K562 (cell line): ENCODE data around the gene ZNF10. TPM values are rescaled to one million over a fixed set of nuclear protein-coding genes. Genes with fewer than 3 reads are reported as not detected.

Source experiments
- ATAC-seq: fragments of 200-7000 bp; cut with Tn5 transposase; 3 replicates; pipeline ENCODE4 v1.9.1; 2020; ENCODE audit warnings: moderate library complexity
- BruUV-seq: library from RNA; stranded (reverse); fragments of 400-500 nt; replicated peaks from 2 replicates; lab custom pipeline; 2021; lab: Mats Ljungman, UMichigan
- CTCF ChIA-PET: fragments of 300-600 bp; formaldehyde crosslinking; extraction: SDS; loops from one replicate; lab custom pipeline; 2021; ENCODE audit warnings: low intra/inter-chr PET ratio; lab: Yijun Ruan, JAX
- POLR2A ChIA-PET: fragments of 300-600, 350-650 bp; sonication (Branson Sonifier 250); formaldehyde crosslinking; extraction: SDS; loops from one replicate; lab custom pipeline; 2021; ENCODE audit warnings: antibody characterized with exemption, inconsistent platforms; lab: Yijun Ruan, JAX
- DNase-seq, 4 experiments: peaks; one replicate each; pipeline versions ENCODE4 v3.0.0 to v3.0.0-alpha.2; 2011 to 2018; ENCODE audit warnings: low spot score in 3 of 4, mixed read lengths in 3 of 4; ENCODE audit errors: extremely low read depth in 1 of 4
- FAIRE-seq: peaks from 2 replicates; lab custom pipeline; 2011; peaks lifted over from hg19 to GRCh38; lab: Jason Lieb, UNC
- H2AFZ ChIP-seq: 2 replicates; pipeline ENCODE4 v1.6.0; 2011; ENCODE audit warnings: low read depth, low read length, control low read depth, inconsistent platforms
- H3K27ac ChIP-seq: fragments of 200-600 bp; 3 replicates; pipeline ENCODE4 v1.8.0; 2011; ENCODE audit warnings: low read depth, mild to moderate bottlenecking, control low read depth, inconsistent platforms, low read length, moderate library complexity, mixed read lengths; ENCODE audit errors: extremely low read depth
- H3K27me3 ChIP-seq, 2 experiments: fragments of 300-600 bp in 1 of 2; 2 replicates in 1 of 2; 3 replicates in 1 of 2; pipeline versions ENCODE4 v1.6.0 to v1.8.0; 2011; ENCODE audit warnings: inconsistent platforms in 2 of 2, low read length in 2 of 2, mild to moderate bottlenecking in 1 of 2, mixed read lengths in 1 of 2, moderate library complexity in 1 of 2; ENCODE audit not compliant: control insufficient read depth in 2 of 2, insufficient read depth in 2 of 2
- H3K36me3 ChIP-seq: fragments of 300-600 bp; 3 replicates; pipeline ENCODE4 v1.8.0; 2011; ENCODE audit warnings: mild to moderate bottlenecking, low read length, inconsistent platforms; ENCODE audit not compliant: control insufficient read depth, insufficient read depth
- H3K4me1 ChIP-seq, 2 experiments: fragments of 200-600 bp in 1 of 2; replicated peaks in 1 of 2; 2 replicates in 1 of 2; 3 replicates in 1 of 2; pipeline versions ENCODE4 v1.5.1 to v1.8.0; 2011; ENCODE audit warnings: inconsistent platforms in 2 of 2, low read length in 2 of 2, mild to moderate bottlenecking in 1 of 2, mixed read lengths in 1 of 2, moderate library complexity in 1 of 2; ENCODE audit not compliant: control insufficient read depth in 2 of 2, insufficient read depth in 2 of 2
- H3K4me2 ChIP-seq: 2 replicates; pipeline ENCODE4 v1.6.1; 2011; ENCODE audit warnings: low read length, control low read depth, inconsistent platforms, mixed read lengths; ENCODE audit not compliant: insufficient read depth
- H3K4me3 ChIP-seq: fragments of 200-600 bp; sonication (generic), shearing (Covaris generic); 2 replicates; pipeline ENCODE4 v1.5.1; 2016; ENCODE audit warnings: control low read depth, inconsistent platforms
- H3K79me2 ChIP-seq: fragments of 200-600 bp; 3 replicates; pipeline ENCODE4 v1.8.0; 2011; ENCODE audit warnings: low read length, inconsistent platforms; ENCODE audit not compliant: control insufficient read depth, insufficient read depth
- H3K9ac ChIP-seq, 2 experiments: 2 replicates each; pipeline versions ENCODE4 v1.6.0 to v1.6.1; 2011; ENCODE audit warnings: low read depth in 2 of 2, low read length in 2 of 2, control low read depth in 1 of 2, inconsistent platforms in 1 of 2, mild to moderate bottlenecking in 1 of 2, mixed read lengths in 1 of 2; ENCODE audit not compliant: insufficient read depth in 1 of 2
- H3K9me1 ChIP-seq: one replicate; pipeline ENCODE4 v1.6.0; 2011; ENCODE audit warnings: inconsistent platforms, mild to moderate bottlenecking, low read length, moderate library complexity; ENCODE audit not compliant: control insufficient read depth, insufficient read depth
- H3K9me3 ChIP-seq: replicated peaks from 2 replicates; pipeline ENCODE4 v1.5.1; 2011; ENCODE audit warnings: low read depth, low read length, inconsistent platforms; ENCODE audit not compliant: control insufficient read depth, insufficient read depth
- H4K20me1 ChIP-seq: replicated peaks from 2 replicates; pipeline ENCODE4 v1.6.1; 2011; ENCODE audit warnings: low read length, inconsistent platforms, mixed read lengths; ENCODE audit not compliant: control insufficient read depth, insufficient read depth
- BRCA1 ChIP-seq, 2 experiments: fragments of 450-650 bp in 1 of 2; sonication (generic) in 1 of 2; formaldehyde crosslinking in 1 of 2; IDR thresholded peaks; 2 replicates each; pipeline versions ENCODE4 v1.5.0 to v1.6.1; 2017 to 2020; ENCODE audit warnings: mild to moderate bottlenecking in 1 of 2, missing genetic modification reagents in 1 of 2
- COPS2 ChIP-seq: fragments of 450-650 bp; conservative IDR thresholded peaks from 2 replicates; pipeline ENCODE4 v1.6.1; 2016; ENCODE audit warnings: mild to moderate bottlenecking, moderate library complexity
- FOXP1 ChIP-seq: sonication (generic); formaldehyde crosslinking; IDR thresholded peaks from 2 replicates; pipeline ENCODE4 v1.8.0; 2022; ENCODE audit warnings: mild to moderate bottlenecking, missing genetic modification reagents
- FOXP4 ChIP-seq: sonication (generic); formaldehyde crosslinking; IDR thresholded peaks from 2 replicates; pipeline ENCODE4 v1.8.0; 2022; ENCODE audit warnings: mild to moderate bottlenecking, missing genetic modification reagents, borderline replicate concordance
- KDM2B ChIP-seq: fragments of 250-450 bp; sonication (Bioruptor Pico); IDR thresholded peaks from 2 replicates; pipeline ENCODE4 v1.8.0; 2021; ENCODE audit warnings: mild to moderate bottlenecking, moderate library complexity
- MAFK ChIP-seq: IDR thresholded peaks from 2 replicates; pipeline ENCODE4 v1.6.1; 2011; ENCODE audit warnings: low read length, improper control_type of control experiment
- PBX2 ChIP-seq, 2 experiments: IDR thresholded peaks in 1 of 2; conservative IDR thresholded peaks in 1 of 2; 2 replicates each; pipeline ENCODE4 v1.6.1; 2016; ENCODE audit warnings: low read depth in 2 of 2, mild to moderate bottlenecking in 1 of 2, missing compliant biosample characterization in 1 of 2, missing genetic modification characterization in 1 of 2, moderate library complexity in 1 of 2
- TAF7 ChIP-seq: fragments of 450-650 bp; IDR thresholded peaks from 2 replicates; pipeline ENCODE4 v1.6.1; 2016; ENCODE audit warnings: missing genetic modification characterization, missing compliant biosample characterization
- TSC22D4 ChIP-seq: fragments of 450-650 bp; IDR thresholded peaks from 2 replicates; pipeline ENCODE4 v1.6.1; 2016; ENCODE audit warnings: missing genetic modification characterization, missing biosample characterization, control low read depth
- ZFP36 ChIP-seq: fragments of 150-350 bp; IDR thresholded peaks from 2 replicates; pipeline ENCODE4 v1.6.1; 2018; ENCODE audit warnings: low read length, low read depth; ENCODE audit not compliant: partially characterized antibody
- ZNF398 ChIP-seq: fragments of 250-450 bp; sonication (Bioruptor Pico); IDR thresholded peaks from 2 replicates; pipeline ENCODE4 v1.8.0; 2021; ENCODE audit warnings: moderate library complexity, mild to moderate bottlenecking, inconsistent platforms
- ZNF76 ChIP-seq: fragments of 250-450 bp; sonication (Bioruptor Pico); IDR thresholded peaks from 2 replicates; pipeline ENCODE4 v1.4.0; 2020; ENCODE audit warnings: mild to moderate bottlenecking, moderate library complexity, borderline replicate concordance
- ZZZ3 ChIP-seq: fragments of 450-650 bp; IDR thresholded peaks from 2 replicates; pipeline ENCODE4 v1.6.1; 2016; ENCODE audit warnings: antibody characterized with exemption, mild to moderate bottlenecking, moderate library complexity
- WGBS: fragments of 100-300 bp; shearing (Covaris generic); methylation state at CpG from one replicate; pipeline ENCODE4 v1.1.6; 2016; ENCODE audit warnings: low coverage, mixed read lengths; ENCODE audit not compliant: insufficient coverage; ENCODE audit errors: missing lambda C conversion rate; 5-methylcytosine and 5-hydroxymethylcytosine counted together
- in situ Hi-C: fragments of 300-500 bp; cut with MboI; formaldehyde crosslinking; loops from 4 replicates; pipeline ENCODE4 v1.15.0; 2018; ENCODE audit warnings: inconsistent platforms, mixed read lengths
- intact Hi-C: fragments of 100-400 bp; cut with micrococcal nuclease; formaldehyde crosslinking; loops from 2 replicates; pipeline ENCODE4 v1.14.2; 2022
- polyA plus RNA-seq, 8 experiments: library from polyadenylated mRNA; depleted of rRNA in 4 of 8; stranded (reverse) in 5 of 8; unstranded in 3 of 8; fragments of >200 nt; fragmentation: Nextera tagmentation in 2 of 8; fragmentation: Illumina TruSeq in 1 of 8; extraction: Ambion mirVana in 2 of 8; extraction: Trizol in 1 of 8; gene quantifications; 2 replicates each; pipeline versions ENCODE4 v1.2.1 to v1.2.3, GENCODE V29; 2011 to 2014; ENCODE audit warnings: inconsistent platforms in 1 of 8, missing spikeins in 1 of 8
- total RNA-seq, 7 experiments: library from RNA; depleted of rRNA in 6 of 7; stranded (reverse); fragments of >200 nt in 6 of 7; fragmentation: Illumina TruSeq in 2 of 7; extraction: Trizol in 2 of 7; gene quantifications; 2 replicates each; pipeline versions ENCODE4 v1.2.1 to v1.2.3, GENCODE V29; 2011 to 2021; ENCODE audit warnings: low replicate concordance in 1 of 7

ZNF10 gene
- total and polyA plus RNA-seq, 9 of the 15 experiments (the other 6 are each of a cell fraction or from before 2014, with no cell fraction given): 3.5 to 5.8 (median 4.9) TPM

- in situ Hi-C loops (no loop called here), intact Hi-C loops (no loop called here)
- POLR2A ChIA-PET: interaction anchor here (1.0 to 1.2 kb wide), 2 partner anchors 9 to 10 kb away, joined by 3 to 4 read pairs; partner anchors contain the start of gene ZNF268
- H3K36me3 ChIP-seq: peaks cover 76% of the 10 kb centered on the region
- no peaks in the 10 kb centered on the region for H3K4me1 ChIP-seq
- no TSS peak for BruUV-seq
- FAIRE-seq: no peak
- no peaks in the 10 kb centered on the region for H3K9me1 ChIP-seq
- ATAC-seq: no peak
- H3K79me2 ChIP-seq: no peaks in the 10 kb centered on the region
- H3K4me2 ChIP-seq: no peak overlapping the region
- peaks cover 24% of the 10 kb centered on the region for H3K9me3 ChIP-seq
- no peak overlapping the region for H3K27ac ChIP-seq
- no peaks in the 10 kb centered on the region for H4K20me1 ChIP-seq
- no peak overlapping the region for H2AFZ ChIP-seq
- H3K27me3 ChIP-seq: no peaks in the 10 kb centered on the region
- H3K9ac ChIP-seq: no peak overlapping the region
- 100% methylated on average over 2 of the region's 2 CpGs for whole genome bisulfite sequencing
- no peak for DNase-seq
- no peak overlapping the region for H3K4me3 ChIP-seq
- CTCF ChIA-PET: no interaction called here
- no peak for TF ChIP-seq PBX2 (CRISPR knock-in tag; IDR thresholded peaks at IDR 0.05; ENCODE audit: low read depth)
- TF ChIP-seq PBX2 (tag; conservative IDR thresholded peaks at IDR 0.05; ENCODE audit: low read depth): no peak
- no peak for TF ChIP-seq FOXP1 (CRISPR knock-in tag)
- no peak for TF ChIP-seq MAFK
- no peak for TF ChIP-seq ZNF398
- TF ChIP-seq BRCA1 (IDR thresholded peaks at IDR 0.05): no peak
- no peak for TF ChIP-seq BRCA1 (CRISPR knock-in tag; IDR thresholded peaks at IDR 0.05)
- TF ChIP-seq ZFP36: no peak
- no peak for TF ChIP-seq KDM2B (CRISPR knock-in tag)
- TF ChIP-seq ZZZ3: no peak
- TF ChIP-seq COPS2: no peak
- TF ChIP-seq FOXP4 (CRISPR knock-in tag): no peak
- TF ChIP-seq ZNF76 (CRISPR knock-in tag): no peak
- TF ChIP-seq TSC22D4: no peak
- TF ChIP-seq TAF7 (tag): no peak
Measured at GRCh38 chr12:133190176-133190575, 59.7 kb downstream of the ZNF10 start.
